GM13976 (cell line): ENCODE measurements around the gene BRICD5.

Experiments
- DNase-seq: peaks from one replicate; pipeline ENCODE4 v3.0.0; 2012; ENCODE audit warnings: low spot score
- in situ Hi-C: fragments of 300-500 bp; cut with MboI; formaldehyde crosslinking; loops from one replicate; pipeline ENCODE4 v1.12.0; 2022; ENCODE audit warnings: low sequenced_read_pairs, mixed read lengths, inconsistent platforms; ENCODE audit not compliant: unreplicated experiment
- TF ChIP-seq, protein P1 (sequence below): IDR thresholded peaks from 2 replicates; pipeline ENCODE4 v1.5.1; 2012; ENCODE audit warnings: borderline replicate concordance, mild to moderate bottlenecking; ENCODE audit not compliant: insufficient read depth; ENCODE audit errors: extremely low read depth, missing control alignments, control extremely low read depth

Gene BRICD5

DNA sequence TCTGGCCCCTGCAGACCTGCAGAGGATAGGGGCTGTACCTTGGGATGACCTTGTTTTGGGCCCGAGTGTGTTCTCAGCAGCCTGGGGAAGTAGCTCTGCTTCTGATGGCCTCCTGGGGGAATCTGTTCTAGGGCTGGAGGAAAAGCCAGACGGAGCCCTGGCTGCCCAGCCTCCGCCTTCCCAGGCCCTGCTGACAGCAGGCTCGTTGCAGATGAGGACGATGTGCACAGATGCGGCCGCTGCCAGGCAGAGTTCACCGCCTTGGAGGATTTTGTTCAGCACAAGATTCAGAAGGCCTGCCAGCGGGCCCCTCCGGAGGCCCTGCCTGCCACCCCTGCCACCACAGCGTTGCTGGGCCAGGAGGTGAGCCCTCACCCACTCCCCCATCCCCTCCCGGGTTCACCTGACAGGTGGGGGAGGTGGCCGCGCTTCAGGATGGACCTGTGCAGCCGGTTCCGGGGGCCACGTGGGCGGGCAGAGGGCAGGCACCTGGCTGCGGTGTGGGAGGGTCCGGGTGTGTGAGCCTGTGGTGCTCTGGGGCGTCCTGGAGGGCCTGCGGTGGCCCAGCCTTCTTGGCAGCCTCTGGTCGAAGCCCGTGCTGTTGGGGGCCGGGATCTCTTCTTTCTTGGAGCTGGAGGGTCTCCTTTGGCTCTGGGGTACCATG lies 17.6 kb upstream of the BRICD5 start:
- in situ Hi-C loops: no loop called here
- TF ChIP-seq, protein P1, sequence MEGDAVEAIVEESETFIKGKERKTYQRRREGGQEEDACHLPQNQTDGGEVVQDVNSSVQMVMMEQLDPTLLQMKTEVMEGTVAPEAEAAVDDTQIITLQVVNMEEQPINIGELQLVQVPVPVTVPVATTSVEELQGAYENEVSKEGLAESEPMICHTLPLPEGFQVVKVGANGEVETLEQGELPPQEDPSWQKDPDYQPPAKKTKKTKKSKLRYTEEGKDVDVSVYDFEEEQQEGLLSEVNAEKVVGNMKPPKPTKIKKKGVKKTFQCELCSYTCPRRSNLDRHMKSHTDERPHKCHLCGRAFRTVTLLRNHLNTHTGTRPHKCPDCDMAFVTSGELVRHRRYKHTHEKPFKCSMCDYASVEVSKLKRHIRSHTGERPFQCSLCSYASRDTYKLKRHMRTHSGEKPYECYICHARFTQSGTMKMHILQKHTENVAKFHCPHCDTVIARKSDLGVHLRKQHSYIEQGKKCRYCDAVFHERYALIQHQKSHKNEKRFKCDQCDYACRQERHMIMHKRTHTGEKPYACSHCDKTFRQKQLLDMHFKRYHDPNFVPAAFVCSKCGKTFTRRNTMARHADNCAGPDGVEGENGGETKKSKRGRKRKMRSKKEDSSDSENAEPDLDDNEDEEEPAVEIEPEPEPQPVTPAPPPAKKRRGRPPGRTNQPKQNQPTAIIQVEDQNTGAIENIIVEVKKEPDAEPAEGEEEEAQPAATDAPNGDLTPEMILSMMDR: no peak
- no peak for DNase-seq

GRCh38 chr16:2226918-2227317 lies 16.3 kb upstream of the BRICD5 start:
- TF ChIP-seq, protein P1: no peak
- no peak for DNase-seq
- in situ Hi-C loops: no loop called here

DNA sequence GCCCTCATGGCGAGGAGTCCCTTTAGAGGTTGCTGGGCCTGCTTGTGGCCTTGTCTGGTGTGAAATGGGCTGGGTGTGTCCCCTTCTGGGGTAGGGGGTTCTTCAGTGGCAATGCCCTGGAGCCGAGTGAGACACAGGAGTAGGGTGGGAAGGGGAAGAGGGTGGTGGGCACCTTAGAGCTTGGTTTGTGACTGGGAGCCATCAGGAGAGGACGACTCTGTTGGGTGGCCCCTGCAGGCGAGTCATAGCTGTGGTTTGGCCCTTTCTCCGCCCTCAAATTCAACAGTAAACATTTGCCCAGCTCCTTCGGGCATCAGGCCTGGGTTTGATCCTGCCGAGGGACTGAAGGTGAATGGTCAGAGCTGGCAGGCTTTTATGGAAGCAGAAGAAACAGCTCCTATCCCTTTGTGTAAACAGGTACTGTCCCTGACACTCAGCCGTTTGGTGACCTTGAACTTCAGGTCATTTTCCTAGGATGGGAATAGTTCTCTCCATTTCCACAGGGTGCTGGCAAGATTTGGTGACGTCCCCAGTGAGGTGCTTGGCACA lies 15.7 kb upstream of the BRICD5 start:
- in situ Hi-C loops: no loop called here
- DNase-seq: no peak
- TF ChIP-seq, protein P1: no peak

DNA sequence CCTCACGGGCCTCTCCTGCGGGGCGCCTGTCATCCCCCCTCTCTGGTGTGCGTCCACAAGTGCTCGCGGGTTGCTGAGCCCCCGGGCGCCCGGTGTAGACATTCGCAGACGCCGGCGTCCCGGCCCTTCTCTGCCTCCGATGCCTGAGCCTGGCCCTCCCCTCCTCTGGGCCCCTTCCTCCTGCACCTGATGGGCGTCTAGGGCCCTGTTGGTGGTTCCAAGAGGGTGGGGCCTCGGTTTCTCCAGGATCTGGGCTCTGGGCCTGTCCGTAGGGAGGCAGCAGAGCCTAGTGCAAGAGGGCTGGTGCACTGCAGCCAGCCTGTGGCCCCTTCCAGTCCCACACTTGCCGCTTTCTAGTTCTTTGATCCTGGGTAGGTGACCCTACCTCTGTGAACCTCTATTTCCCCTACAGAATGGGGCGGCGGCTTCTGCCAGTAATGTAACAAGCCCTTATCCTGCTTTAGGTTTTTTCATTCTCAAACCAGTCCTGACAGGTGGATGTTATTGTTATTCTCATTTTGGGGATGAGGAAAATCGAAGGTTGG lies 13.4 kb upstream of the BRICD5 start:
- in situ Hi-C loops: no loop called here
- DNase-seq: peak; percentile 66
- TF ChIP-seq, protein P1: no peak

- DNase-seq: peak; percentile 100
- TF ChIP-seq, protein P1: no peak
- in situ Hi-C loops: no loop called here
Measured at GRCh38 chr16:2223221-2223941, 12.7 kb upstream of the BRICD5 start, which contains the start of gene E4F1. Gene E4F1 (plus strand): TSS chr16:2223591. CDS start chr16:2223614, 23 bp downstream.

GRCh38 chr16:2216330-2216729 lies 5.7 kb upstream of the BRICD5 start:
- no peak for DNase-seq
- in situ Hi-C loops: no loop called here
- TF ChIP-seq, protein P1: no peak
